Tibial nerve (tissue), 4 donors: ENCODE results near the gene LRSAM1. TPM values are rescaled to one million over a fixed set of nuclear protein-coding genes. Genes with fewer than 3 reads are reported as not detected.

ENCODE experiments used
- DNase-seq, 2 donors: peaks; one replicate each; pipeline ENCODE4 v3.0.0-alpha.2; 2019; ENCODE audit warnings: low spot score in 2 of 2
- H3K27ac ChIP-seq, 4 donors: fragments of 200-600 bp; sonication (generic) in 3 of 4; one replicate each; pipeline ENCODE4 v1.5.1; 2017 to 2019; ENCODE audit warnings: mild to moderate bottlenecking in 1 of 4
- H3K27me3 ChIP-seq, 2 donors: fragments of 200-600 bp; sonication (generic) in 1 of 2; one replicate each; pipeline versions ENCODE4 v1.5.1 to v1.6.0; 2017 to 2019
- H3K36me3 ChIP-seq, 3 donors: fragments of 200-600 bp; sonication (generic); one replicate each; pipeline ENCODE4 v1.5.1; 2018 to 2019
- H3K4me1 ChIP-seq, 4 donors: fragments of 200-600 bp; sonication (generic) in 3 of 4; one replicate each; pipeline ENCODE4 v1.5.1; 2017 to 2019
- H3K4me3 ChIP-seq, 4 donors: fragments of 200-600 bp; sonication (generic) in 3 of 4; one replicate each; pipeline ENCODE4 v1.5.1; 2017 to 2019; ENCODE audit warnings: mild to moderate bottlenecking in 1 of 4, moderate library complexity in 1 of 4
- H3K9me3 ChIP-seq, 4 donors: fragments of 200-600 bp; sonication (generic) in 3 of 4; one replicate each; pipeline ENCODE4 v1.5.1; 2017 to 2019
- CTCF ChIP-seq, 5 experiments: fragments of 200-600 bp in 3 of 5; fragments of 450-650 bp in 2 of 5; sonication (generic) in 3 of 5; IDR thresholded peaks; one replicate each; pipeline ENCODE4 v1.5.1; 2016 to 2019; ENCODE audit warnings: antibody characterized with exemption in 5 of 5, mild to moderate bottlenecking in 3 of 5, moderate library complexity in 2 of 5
- EP300 ChIP-seq, 2 donors: sonication (generic); formaldehyde crosslinking; IDR thresholded peaks; one replicate each; pipeline ENCODE4 v1.6.1; 2017; ENCODE audit warnings: antibody characterized with exemption in 2 of 2, mild to moderate bottlenecking in 1 of 2
- POLR2A ChIP-seq, 2 donors: fragments of 450-650 bp; IDR thresholded peaks; one replicate each; pipeline ENCODE4 v1.6.1; 2017; ENCODE audit warnings: antibody characterized with exemption in 2 of 2, mild to moderate bottlenecking in 2 of 2, moderate library complexity in 2 of 2
- WGBS, 2 donors: methylation state at CpG; one replicate each; pipeline ENCODE4 v1.1.5; 2018; 5-methylcytosine and 5-hydroxymethylcytosine counted together
- total RNA-seq, 4 donors: library from RNA; depleted of rRNA; stranded (reverse); fragments of >200 nt; gene quantifications; one replicate each; pipeline ENCODE4 v1.1.0, GENCODE V29; 2016

The LRSAM1 gene
- total RNA-seq, 4 donors from 2014 or later: 18.8 to 44.1 (median 28.3) TPM

- no peaks in the 10 kb centered on the region for H3K9me3 ChIP-seq
- no peak overlapping the region for H3K4me3 ChIP-seq
- peaks cover 0 to 23% (median 15%) of the 10 kb centered on the region in 4 donors for H3K4me1 ChIP-seq
- no peaks in the 10 kb centered on the region for H3K27me3 ChIP-seq
- H3K36me3 ChIP-seq: peaks cover 0 to 82% (median 18%) of the 10 kb centered on the region in 3 donors
- no peak for DNase-seq
- TF ChIP-seq CTCF (IDR thresholded peaks at IDR 0.05) (no peak), POLR2A (IDR thresholded peaks at IDR 0.05) (no peak), EP300 (IDR thresholded peaks at IDR 0.05) (no peak)
- no peak overlapping the region for H3K27ac ChIP-seq
- WGBS, 2 donors: 73 to 83% methylated on average over 7 of the region's 7 CpGs
These were observed 4.4 kb upstream of the LRSAM1 start for GRCh38 chr9:127446713-127447415.

DNA sequence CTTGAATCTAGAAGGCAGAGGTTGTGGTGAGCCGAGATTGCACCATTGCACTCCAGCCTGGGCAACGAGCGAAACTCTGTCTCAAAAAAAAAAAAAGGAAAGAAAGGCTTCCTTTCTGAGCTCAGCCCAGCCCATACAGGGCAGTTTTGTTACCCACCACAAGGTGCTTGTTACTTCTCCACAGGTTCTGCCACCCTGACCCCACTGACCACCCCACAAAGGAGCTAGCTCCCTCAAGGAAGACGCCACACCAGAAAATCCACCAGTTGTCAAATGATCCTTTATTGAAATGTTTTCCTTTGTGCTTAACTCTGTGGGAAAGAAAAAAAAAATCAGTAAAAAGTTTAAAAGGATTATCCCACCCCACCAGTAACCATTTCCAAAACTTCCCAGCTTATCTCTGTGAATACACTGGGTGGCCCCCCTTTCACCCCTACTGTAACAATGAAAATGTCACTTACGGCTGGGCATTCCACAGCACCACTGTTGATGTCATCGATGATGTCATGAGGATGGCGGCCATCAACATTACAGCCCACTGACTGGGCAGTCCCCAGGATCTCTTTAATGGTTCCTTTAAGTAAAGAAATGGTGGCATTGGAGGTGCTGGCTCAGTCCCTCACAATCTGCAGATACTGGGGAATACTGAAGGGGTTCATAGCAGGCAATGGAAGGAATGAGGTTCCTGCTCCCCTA, 3.7 kb upstream of the LRSAM1 start:
- H3K4me3 ChIP-seq: no peak overlapping the region
- no peaks in the 10 kb centered on the region for H3K9me3 ChIP-seq
- H3K4me1 ChIP-seq: peaks cover 0 to 30% (median 18%) of the 10 kb centered on the region in 4 donors
- no peaks in the 10 kb centered on the region for H3K27me3 ChIP-seq
- no peak for TF ChIP-seq POLR2A (IDR thresholded peaks at IDR 0.05)
- WGBS, 2 donors: 64 to 69% methylated on average over 7 of the region's 7 CpGs
- H3K27ac ChIP-seq: no peak overlapping the region
- peaks cover 0 to 75% (median 18%) of the 10 kb centered on the region in 3 donors for H3K36me3 ChIP-seq
- DNase-seq: no peak

DNA sequence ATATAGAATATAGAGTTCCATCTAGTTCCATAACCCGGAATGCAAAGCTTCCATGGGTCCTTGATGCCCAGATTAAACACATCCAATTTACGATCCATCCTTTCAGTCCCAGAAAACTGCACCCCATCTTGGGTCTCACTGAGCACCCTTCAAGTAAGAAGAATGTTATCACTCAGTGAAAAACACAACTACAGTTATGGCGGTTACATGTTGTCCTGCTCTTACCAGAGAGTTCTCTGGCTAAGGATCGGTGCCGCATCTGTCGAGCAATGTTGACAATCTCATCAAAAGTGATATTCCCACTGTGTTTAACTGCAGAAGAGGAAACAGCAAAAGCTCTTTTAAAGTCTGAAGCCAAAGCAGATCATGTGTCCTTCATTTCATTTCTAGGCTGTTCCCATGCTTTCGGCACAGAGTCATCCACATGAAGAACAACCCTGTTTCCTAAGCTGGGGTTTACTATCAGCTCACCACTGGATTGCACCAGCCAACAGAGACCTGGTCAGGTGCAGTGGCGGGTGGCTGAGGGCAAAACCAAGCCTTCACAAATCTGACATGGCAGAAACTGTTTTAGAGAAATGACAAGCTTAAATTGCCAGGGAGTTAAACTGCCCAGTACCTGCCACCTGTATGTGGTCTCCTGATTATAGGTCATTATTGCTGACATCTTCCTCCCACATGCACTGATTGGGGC, 3.1 kb upstream of the LRSAM1 start:
- H3K27ac ChIP-seq: no peak overlapping the region
- 85 to 90% methylated on average over 8 of the region's 8 CpGs for WGBS, 2 donors
- peaks cover 0 to 68% (median 18%) of the 10 kb centered on the region in 3 donors for H3K36me3 ChIP-seq

DNA sequence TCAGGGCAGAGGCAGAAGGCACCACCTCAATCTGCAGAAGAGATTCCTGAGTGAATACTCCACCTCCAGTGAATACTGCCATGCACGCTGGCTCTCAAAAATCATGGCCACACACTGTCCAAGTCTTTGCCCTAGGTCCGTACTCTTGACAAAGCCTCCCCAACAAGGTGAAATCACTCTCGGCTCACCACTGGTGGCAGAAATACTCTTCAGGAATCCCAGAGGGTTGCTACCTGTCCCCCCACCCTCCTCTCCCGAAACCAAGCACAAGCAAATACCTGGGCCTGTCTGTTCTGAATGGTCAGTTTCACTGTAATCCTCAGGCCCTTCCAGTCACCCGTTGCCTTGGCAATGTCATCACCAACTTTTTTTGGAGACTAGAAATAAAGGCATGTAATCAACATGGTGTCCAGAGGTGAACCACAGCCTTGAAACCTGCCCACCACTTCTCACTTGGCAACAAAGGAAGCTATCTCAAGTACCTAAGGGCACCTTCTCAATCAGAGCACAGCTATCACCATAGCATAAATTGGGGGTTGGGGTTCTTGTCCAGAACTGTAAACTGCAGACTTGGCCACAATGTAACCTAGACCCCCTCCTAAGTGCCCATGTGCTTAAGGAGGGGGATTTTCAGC, 1.9 kb upstream of the LRSAM1 start:
- no peaks in the 10 kb centered on the region for H3K27me3 ChIP-seq
- H3K4me1 ChIP-seq: peaks cover 0 to 37% (median 19%) of the 10 kb centered on the region in 4 donors
- peak overlapping the region; percentile 68 to 95 (median 86) for H3K4me3 ChIP-seq
- peak overlapping the region; percentile 80 to 98 (median 92) for H3K27ac ChIP-seq
- H3K9me3 ChIP-seq: no peaks in the 10 kb centered on the region
- H3K36me3 ChIP-seq: peaks cover 0 to 63% (median 18%) of the 10 kb centered on the region in 3 donors
- WGBS, 2 donors: 44 to 56% methylated on average over 5 of the region's 5 CpGs
- no peak for DNase-seq
- TF ChIP-seq POLR2A (IDR thresholded peaks at IDR 0.05) (no peak), CTCF (IDR thresholded peaks at IDR 0.05) (no peak), EP300 (IDR thresholded peaks at IDR 0.05) (no peak)

More for the DNA sequence above, 3.1 kb upstream of the LRSAM1 start:
- no peak for DNase-seq
- no peak for TF ChIP-seq POLR2A (IDR thresholded peaks at IDR 0.05)
- no peaks in the 10 kb centered on the region for H3K27me3 ChIP-seq
- no peak overlapping the region for H3K4me3 ChIP-seq
- no peaks in the 10 kb centered on the region for H3K9me3 ChIP-seq
- H3K4me1 ChIP-seq: peaks cover 0 to 37% (median 19%) of the 10 kb centered on the region in 4 donors

DNA sequence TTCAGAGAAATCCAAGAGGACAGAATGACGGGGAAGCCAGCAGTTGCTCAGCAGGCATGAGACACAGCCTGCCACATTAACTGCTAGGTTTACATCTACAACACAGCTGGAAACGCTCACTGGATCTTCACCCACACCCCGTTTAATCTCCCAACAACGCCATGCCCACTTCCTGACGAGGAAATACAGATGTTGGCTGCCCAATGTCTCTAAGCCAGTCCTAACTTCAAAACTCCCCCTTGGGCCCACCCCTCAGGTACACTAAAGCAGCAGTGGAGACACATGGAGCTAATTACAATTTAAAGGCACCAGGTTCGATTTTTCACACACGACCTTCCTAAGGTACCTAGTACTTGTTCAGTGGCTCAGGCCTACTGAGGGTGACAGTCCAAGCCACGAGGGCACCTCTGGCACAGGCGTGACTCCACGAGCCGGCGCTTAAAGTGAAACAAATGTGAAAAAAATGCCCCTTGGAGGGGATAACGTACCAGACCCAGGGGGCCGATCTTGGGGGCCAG, 1.0 kb upstream of the LRSAM1 start:
- peak overlapping the region; percentile 68 to 95 (median 86) for H3K4me3 ChIP-seq
- 1 to 4% methylated on average over 14 of the region's 14 CpGs for WGBS, 2 donors
- H3K9me3 ChIP-seq: no peaks in the 10 kb centered on the region
- peaks cover 0 to 63% (median 18%) of the 10 kb centered on the region in 3 donors for H3K36me3 ChIP-seq
- DNase-seq: no peak
- H3K4me1 ChIP-seq: peaks cover 0 to 45% (median 19%) of the 10 kb centered on the region in 4 donors
- H3K27ac ChIP-seq: peak overlapping the region; percentile 80 to 98 (median 92)
- TF ChIP-seq CTCF (IDR thresholded peaks at IDR 0.05): no peak
- TF ChIP-seq POLR2A (IDR thresholded peaks at IDR 0.05): no peak
- TF ChIP-seq EP300 (IDR thresholded peaks at IDR 0.05): no peak
- no peaks in the 10 kb centered on the region for H3K27me3 ChIP-seq
